ENCODE results near the gene ENDOD1. TPM values are rescaled to one million over a fixed set of nuclear protein-coding genes. Genes with fewer than 3 reads are reported as not detected.
"Not testable (repeated sequence)": the region's sequence is repeated elsewhere in the genome, so short reads cannot be mapped to it uniquely, and the experiment has no call there.

Gene ENDOD1, protein sequence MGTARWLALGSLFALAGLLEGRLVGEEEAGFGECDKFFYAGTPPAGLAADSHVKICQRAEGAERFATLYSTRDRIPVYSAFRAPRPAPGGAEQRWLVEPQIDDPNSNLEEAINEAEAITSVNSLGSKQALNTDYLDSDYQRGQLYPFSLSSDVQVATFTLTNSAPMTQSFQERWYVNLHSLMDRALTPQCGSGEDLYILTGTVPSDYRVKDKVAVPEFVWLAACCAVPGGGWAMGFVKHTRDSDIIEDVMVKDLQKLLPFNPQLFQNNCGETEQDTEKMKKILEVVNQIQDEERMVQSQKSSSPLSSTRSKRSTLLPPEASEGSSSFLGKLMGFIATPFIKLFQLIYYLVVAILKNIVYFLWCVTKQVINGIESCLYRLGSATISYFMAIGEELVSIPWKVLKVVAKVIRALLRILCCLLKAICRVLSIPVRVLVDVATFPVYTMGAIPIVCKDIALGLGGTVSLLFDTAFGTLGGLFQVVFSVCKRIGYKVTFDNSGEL
- 2.0 and 3.3 TPM in 2 replicates for total RNA-seq
- 2.0 and 2.8 TPM in 2 replicates for polyA plus RNA-seq

DNA sequence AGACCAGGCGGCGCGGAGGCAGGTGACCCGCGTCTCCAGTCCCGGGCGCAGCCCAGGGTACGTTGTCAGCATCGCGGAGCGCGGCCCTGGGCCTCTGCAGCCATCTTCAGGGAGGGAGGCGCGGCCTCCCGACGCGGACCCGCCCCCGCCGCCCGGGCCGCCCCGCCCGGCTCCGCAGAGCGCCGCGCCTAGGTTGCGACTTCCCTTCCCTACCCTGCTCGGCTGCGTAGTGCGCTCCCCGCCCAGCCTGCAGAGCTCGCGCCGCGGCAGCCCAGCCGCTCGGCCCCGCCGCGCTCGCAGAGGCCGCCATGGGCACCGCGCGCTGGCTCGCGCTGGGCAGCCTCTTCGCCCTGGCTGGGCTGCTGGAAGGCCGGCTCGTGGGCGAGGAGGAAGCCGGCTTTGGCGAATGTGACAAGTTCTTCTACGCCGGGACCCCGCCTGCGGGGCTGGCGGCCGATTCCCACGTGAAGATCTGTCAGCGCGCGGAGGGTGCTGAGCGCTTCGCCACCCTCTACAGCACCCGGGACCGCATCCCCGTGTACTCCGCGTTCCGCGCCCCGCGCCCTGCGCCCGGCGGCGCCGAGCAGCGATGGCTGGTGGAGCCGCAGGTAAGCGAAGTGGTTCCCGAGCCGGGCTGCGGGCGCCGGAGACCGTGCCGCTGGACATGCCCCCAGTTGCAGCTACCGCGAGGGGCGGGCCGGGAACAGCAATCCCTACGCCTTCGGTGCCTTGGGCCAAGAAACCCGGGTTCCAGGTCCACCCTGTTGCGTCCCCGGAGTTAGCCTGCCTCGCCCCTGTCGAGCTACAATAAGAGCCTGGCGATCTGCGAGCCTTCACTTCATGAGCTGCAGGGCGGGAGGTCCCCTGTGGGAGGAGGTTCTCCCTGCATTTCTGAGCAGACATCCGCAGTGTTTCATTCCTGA lies at the start of gene ENDOD1:
Gene ENDOD1, plus strand, starts transcription at position 227 of the 923 bp plus-strand sequence. Its CDS starts 82 bp downstream, at position 309.
- peak within 1 kb of the TSS; percentile 66 for H3K4me3 ChIP-seq
- no peaks in the 10 kb centered on the region for H3K4me1 ChIP-seq (ENCODE audit: low read depth)
- TF ChIP-seq, protein P1, sequence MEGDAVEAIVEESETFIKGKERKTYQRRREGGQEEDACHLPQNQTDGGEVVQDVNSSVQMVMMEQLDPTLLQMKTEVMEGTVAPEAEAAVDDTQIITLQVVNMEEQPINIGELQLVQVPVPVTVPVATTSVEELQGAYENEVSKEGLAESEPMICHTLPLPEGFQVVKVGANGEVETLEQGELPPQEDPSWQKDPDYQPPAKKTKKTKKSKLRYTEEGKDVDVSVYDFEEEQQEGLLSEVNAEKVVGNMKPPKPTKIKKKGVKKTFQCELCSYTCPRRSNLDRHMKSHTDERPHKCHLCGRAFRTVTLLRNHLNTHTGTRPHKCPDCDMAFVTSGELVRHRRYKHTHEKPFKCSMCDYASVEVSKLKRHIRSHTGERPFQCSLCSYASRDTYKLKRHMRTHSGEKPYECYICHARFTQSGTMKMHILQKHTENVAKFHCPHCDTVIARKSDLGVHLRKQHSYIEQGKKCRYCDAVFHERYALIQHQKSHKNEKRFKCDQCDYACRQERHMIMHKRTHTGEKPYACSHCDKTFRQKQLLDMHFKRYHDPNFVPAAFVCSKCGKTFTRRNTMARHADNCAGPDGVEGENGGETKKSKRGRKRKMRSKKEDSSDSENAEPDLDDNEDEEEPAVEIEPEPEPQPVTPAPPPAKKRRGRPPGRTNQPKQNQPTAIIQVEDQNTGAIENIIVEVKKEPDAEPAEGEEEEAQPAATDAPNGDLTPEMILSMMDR (IDR thresholded peaks at IDR 0.05; ENCODE audit: low read depth, low read length) = peak; percentile 10
- no peaks in the 10 kb centered on the region for H3K36me3 ChIP-seq
- peak; percentile 89 to 90 for DNase-seq (ENCODE audit: low read depth in 1 of 2, low spot score in 1 of 2)
- no peak within 1 kb of the TSS for H3K27ac ChIP-seq
- no peaks in the 10 kb centered on the region for H3K9me3 ChIP-seq (ENCODE audit: low read depth)
- H3K27me3 ChIP-seq = peaks cover 7% of the 10 kb centered on the region

DNA sequence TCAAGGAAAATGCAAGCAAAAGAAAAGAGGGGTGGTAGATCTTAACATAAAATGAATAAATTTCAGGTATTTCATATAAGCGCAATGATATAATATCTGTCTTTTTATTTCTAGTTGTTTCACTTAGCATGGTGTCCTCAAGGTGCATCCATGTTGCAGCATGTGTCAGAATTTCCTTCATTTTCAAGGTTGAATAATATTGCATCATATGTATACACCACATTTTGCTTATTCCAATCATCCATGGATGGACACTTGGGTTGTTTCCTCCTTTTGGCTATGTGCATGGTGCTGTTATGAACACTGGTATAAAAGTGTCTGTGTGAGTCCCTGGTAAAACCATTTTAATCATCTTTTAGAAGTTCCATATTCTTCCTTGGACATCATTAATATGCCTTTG lies 47.4 kb upstream of the ENDOD1 start:
- DNase-seq (ENCODE audit: low read depth in 1 of 2, low spot score in 1 of 2) = no peak
- H3K36me3 ChIP-seq = no peaks in the 10 kb centered on the region
- no peak overlapping the region for H3K4me3 ChIP-seq

DNA sequence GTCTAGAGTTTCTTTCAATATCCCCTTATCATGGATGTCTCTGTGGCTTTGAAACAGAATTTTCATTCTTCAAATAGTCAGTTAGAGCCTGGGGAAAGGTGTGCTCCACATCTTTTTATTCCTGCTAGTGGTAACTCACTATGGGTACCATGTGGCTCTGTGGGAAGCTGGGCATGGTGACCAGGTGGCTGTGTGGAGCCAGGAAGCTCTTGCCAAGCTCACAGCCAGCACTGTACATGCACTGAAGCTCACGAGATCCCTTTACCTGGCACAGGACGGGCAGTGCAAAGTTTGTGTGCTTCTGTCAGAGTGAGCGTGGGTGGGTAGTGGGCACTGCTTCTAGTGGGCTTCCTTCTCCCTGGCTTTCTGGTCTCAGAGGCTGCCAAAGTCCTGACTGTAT lies 46.7 kb upstream of the ENDOD1 start:
- Histone ChIP-seq H3K4me1 (ENCODE audit: low read depth) (no peaks in the 10 kb centered on the region), H3K9me3 (ENCODE audit: low read depth) (no peaks in the 10 kb centered on the region)

More for the DNA sequence above, 47.4 kb upstream of the ENDOD1 start:
- no peak overlapping the region for H3K27ac ChIP-seq
- no peaks in the 10 kb centered on the region for H3K4me1 ChIP-seq (ENCODE audit: low read depth)
- H3K27me3 ChIP-seq = peaks cover 20% of the 10 kb centered on the region
- TF ChIP-seq, protein P1 (IDR thresholded peaks at IDR 0.05; ENCODE audit: low read depth, low read length) = no peak
- H3K9me3 ChIP-seq (ENCODE audit: low read depth) = no peaks in the 10 kb centered on the region

DNA sequence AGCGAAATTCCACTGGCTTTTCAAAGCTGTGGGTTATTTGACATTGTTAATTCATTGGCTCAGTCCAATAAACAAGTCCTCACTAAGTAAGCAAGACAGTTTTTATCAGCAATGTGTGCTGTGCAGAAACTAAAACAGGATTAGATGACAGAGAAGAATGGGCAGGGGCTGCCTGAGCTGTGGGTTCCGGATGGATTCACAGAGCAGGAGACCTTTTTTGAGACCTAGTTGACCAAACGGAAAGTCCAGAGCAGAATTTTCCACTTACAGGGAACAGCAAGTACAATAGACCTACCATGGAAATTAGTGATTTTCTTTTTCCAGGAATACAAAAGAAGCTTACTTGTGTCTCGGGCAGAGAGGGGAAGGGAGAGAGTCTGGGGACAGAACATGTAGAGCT lies 45.6 kb upstream of the ENDOD1 start:
- Histone ChIP-seq H3K4me3 (no peak overlapping the region), H3K27me3 (peaks cover 20% of the 10 kb centered on the region), H3K27ac (no peak overlapping the region), H3K9me3 (ENCODE audit: low read depth) (no peaks in the 10 kb centered on the region), H3K4me1 (ENCODE audit: low read depth) (no peaks in the 10 kb centered on the region), H3K36me3 (no peaks in the 10 kb centered on the region)
- DNase-seq (ENCODE audit: low read depth in 1 of 2, low spot score in 1 of 2) = no peak
- TF ChIP-seq, protein P1 (IDR thresholded peaks at IDR 0.05; ENCODE audit: low read depth, low read length) = no peak

More for the DNA sequence above, 46.7 kb upstream of the ENDOD1 start:
- H3K27ac ChIP-seq = no peak overlapping the region
- H3K27me3 ChIP-seq = peaks cover 20% of the 10 kb centered on the region
- no peak for DNase-seq (ENCODE audit: low read depth in 1 of 2, low spot score in 1 of 2)
- H3K4me3 ChIP-seq = no peak overlapping the region
- H3K36me3 ChIP-seq = no peaks in the 10 kb centered on the region
- TF ChIP-seq, protein P1 (IDR thresholded peaks at IDR 0.05; ENCODE audit: low read depth, low read length) = no peak

DNA sequence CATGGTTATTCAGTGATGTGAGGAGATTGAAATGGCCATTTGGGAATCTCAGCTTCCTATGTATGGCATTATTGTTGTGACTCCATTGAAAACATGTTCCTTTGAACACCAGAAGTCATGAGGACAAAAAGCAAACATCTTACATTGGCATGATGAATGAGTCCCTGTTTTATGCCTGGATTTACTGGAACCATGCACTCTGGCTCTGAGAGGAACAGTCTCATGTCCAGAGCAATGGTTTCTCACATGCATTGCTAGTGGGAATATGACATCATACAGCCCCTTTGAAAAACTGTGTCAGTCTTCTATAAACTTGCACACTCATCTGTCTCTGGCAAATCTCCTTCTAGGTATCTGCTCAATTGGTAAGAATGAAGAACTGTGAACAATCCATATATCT lies 43.8 kb upstream of the ENDOD1 start:
- Histone ChIP-seq H3K27me3 (peaks cover 20% of the 10 kb centered on the region), H3K9me3 (ENCODE audit: low read depth) (no peaks in the 10 kb centered on the region), H3K36me3 (no peaks in the 10 kb centered on the region), H3K4me1 (ENCODE audit: low read depth) (no peaks in the 10 kb centered on the region), H3K4me3 (no peak overlapping the region), H3K27ac (no peak overlapping the region)
- TF ChIP-seq, protein P1 (IDR thresholded peaks at IDR 0.05; ENCODE audit: low read depth, low read length) = no peak
- no peak for DNase-seq (ENCODE audit: low read depth in 1 of 2, low spot score in 1 of 2)

DNA sequence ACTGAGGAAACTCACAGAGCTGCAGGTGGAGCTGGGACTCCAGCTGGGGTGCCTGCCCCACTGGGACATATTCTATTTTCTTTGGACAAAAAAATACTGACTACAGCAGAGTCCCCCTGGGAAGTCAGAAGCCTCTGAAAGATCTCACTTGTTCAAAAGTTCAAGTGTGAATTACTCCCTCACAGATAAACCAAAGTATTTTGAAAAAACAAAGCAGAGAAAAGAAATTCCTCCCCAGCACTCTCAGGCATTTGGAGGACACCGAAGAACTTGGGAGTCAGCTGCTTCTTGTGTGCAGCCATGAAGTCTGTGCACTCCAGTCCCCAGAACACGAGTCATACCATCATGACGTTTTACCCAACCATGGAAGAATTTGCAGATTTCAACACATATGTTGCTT lies 40.5 kb upstream of the ENDOD1 start, which contains the start of gene KDM4F:
Gene KDM4F, plus strand, starts transcription at position 301 of the 400 bp plus-strand sequence.
- not testable (repeated sequence) for H3K27me3 ChIP-seq; DNase-seq (ENCODE audit: low read depth in 1 of 2, low spot score in 1 of 2); H3K4me3 ChIP-seq; H3K4me1 ChIP-seq (ENCODE audit: low read depth); H3K36me3 ChIP-seq; H3K9me3 ChIP-seq (ENCODE audit: low read depth); H3K27ac ChIP-seq
